ENCODE measurements around the gene TENM3.

TENM3 gene

DNA sequence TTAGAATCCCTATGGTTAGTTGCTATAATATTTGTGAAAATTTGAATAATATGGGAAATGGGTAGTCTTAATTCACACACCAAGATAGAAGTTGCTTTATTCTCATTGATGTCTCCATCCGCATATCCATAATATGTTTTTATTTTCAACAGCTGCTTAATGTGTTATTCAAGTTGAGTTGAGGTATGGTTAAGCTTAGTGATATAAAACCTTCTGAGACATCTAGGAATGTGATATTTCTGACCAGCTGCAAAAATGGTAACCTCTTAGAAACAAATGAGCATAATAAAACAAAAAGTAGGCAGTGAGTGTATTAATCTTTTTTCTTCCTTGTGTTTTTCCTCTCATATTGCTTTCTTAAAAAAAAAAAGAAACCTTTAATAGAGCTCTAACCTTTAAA is 172.9 kb downstream of the TENM3 start:
- Histone ChIP-seq H3K9me3 (ENCODE audit: control insufficient read depth, low read length) (peaks cover 16% of the 10 kb centered on the region), H3K4me1 (ENCODE audit: control insufficient read depth, insufficient read depth, low read length, poor library complexity, severe bottlenecking) (no peaks in the 10 kb centered on the region), H3K36me3 (ENCODE audit: control insufficient read depth, insufficient read depth, low read length) (peaks cover 16% of the 10 kb centered on the region), H3K4me3 (ENCODE audit: extremely low read depth, insufficient read depth, low read length, poor library complexity, severe bottlenecking) (no peak overlapping the region), H3K27ac (ENCODE audit: low read depth, low read length, severe bottlenecking) (no peak overlapping the region)
- no CpG with 5 or more reads among the region's 1 CpG for WGBS, 2 experiments (ENCODE audit: insufficient coverage in 2 of 2)

DNA sequence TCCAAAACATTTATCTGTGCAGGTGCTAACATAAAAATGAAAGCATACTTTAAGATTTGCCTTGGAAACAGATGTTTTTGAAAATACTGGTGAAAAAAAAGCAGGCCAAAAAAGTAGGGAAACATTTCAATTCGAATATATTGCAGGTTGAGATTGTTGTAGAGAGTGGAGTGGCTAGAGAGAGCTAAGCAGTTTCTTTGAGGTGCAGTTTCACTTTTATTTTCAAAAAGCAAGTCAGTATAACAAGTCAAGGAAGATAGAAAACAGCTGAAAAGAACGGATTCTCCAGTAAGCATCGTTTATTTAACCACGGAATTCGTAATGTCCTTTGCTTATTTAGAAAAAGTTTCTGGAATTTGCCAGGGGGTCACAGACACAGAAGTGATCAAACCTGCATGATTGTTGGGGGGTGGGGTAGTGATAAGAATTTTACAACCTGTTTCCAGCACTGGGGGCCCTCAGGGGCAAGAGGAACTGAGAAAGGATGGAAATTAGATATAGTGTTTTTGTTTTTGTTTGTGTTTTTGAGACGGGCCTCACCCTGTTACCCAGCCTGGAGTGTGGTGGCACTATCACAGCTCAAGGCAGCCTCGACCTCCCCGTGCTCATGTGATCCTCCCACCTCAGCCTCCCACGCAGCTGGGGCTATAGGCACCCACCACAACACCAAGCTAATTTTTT is 175.0 kb downstream of the TENM3 start:
- no peak overlapping the region for H3K4me3 ChIP-seq (ENCODE audit: extremely low read depth, insufficient read depth, low read length, poor library complexity, severe bottlenecking)
- H3K9me3 ChIP-seq (ENCODE audit: control insufficient read depth, low read length), result peaks cover 4% of the 10 kb centered on the region
- 78 to 95% methylated on average over 5 to 6 of the region's 9 CpGs for WGBS, 2 experiments (ENCODE audit: insufficient coverage in 2 of 2)
- no peak overlapping the region for H3K27ac ChIP-seq (ENCODE audit: low read depth, low read length, severe bottlenecking)
- H3K4me1 ChIP-seq (ENCODE audit: control insufficient read depth, insufficient read depth, low read length, poor library complexity, severe bottlenecking), result no peaks in the 10 kb centered on the region
- H3K36me3 ChIP-seq (ENCODE audit: control insufficient read depth, insufficient read depth, low read length), result no peaks in the 10 kb centered on the region

DNA sequence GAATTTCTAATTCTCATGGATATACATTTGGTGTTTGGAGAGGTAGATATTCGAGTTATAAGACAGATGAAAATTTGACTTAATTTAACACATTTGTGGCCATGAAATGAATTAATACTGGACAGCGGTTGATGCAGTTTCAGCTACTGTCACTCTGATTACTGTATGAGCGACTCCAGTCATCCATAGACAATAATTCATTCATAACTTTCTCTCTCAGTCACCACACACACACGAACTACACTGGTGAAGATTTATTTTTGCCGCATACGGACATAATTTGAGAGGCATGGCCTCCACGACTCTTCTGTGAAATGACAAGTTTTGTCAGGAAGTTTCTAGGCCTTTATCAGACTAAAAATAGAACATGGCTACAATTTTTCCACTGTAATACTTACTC is 177.0 kb downstream of the TENM3 start:
- Histone ChIP-seq H3K4me3 (ENCODE audit: extremely low read depth, insufficient read depth, low read length, poor library complexity, severe bottlenecking) (no peak overlapping the region), H3K4me1 (ENCODE audit: control insufficient read depth, insufficient read depth, low read length, poor library complexity, severe bottlenecking) (no peaks in the 10 kb centered on the region), H3K27ac (ENCODE audit: low read depth, low read length, severe bottlenecking) (no peak overlapping the region), H3K36me3 (ENCODE audit: control insufficient read depth, insufficient read depth, low read length) (no peaks in the 10 kb centered on the region), H3K9me3 (ENCODE audit: control insufficient read depth, low read length) (no peaks in the 10 kb centered on the region)
- 96 to 98% methylated on average over 4 of the region's 7 CpGs for WGBS, 2 experiments (ENCODE audit: insufficient coverage in 2 of 2)

DNA sequence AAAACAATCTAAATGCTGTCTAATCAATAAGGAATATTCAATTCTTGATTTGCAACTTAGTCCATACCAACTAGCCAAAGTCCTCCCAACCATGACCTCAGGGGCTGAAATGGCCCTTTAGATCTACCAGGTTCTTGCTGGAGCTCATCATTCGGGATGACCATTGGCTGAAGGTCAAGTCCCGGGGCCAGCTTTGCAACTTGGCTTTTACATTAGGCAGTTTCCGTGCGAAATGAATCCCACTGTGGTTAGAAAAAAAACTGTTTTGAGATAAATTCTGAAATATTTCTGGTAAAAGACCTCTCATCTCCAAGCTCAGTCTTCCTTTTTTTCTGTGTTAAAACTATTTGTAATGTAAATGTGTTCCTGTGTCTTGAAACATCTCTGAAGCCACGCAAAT is 178.6 kb downstream of the TENM3 start:
- no peaks in the 10 kb centered on the region for H3K9me3 ChIP-seq (ENCODE audit: control insufficient read depth, low read length)
- H3K4me3 ChIP-seq (ENCODE audit: extremely low read depth, insufficient read depth, low read length, poor library complexity, severe bottlenecking), result no peak overlapping the region
- H3K4me1 ChIP-seq (ENCODE audit: control insufficient read depth, insufficient read depth, low read length, poor library complexity, severe bottlenecking), result no peaks in the 10 kb centered on the region
- 100% methylated on average over 2 to 3 of the region's 5 CpGs for WGBS, 2 experiments (ENCODE audit: insufficient coverage in 2 of 2)
- no peak overlapping the region for H3K27ac ChIP-seq (ENCODE audit: low read depth, low read length, severe bottlenecking)
- no peaks in the 10 kb centered on the region for H3K36me3 ChIP-seq (ENCODE audit: control insufficient read depth, insufficient read depth, low read length)

DNA sequence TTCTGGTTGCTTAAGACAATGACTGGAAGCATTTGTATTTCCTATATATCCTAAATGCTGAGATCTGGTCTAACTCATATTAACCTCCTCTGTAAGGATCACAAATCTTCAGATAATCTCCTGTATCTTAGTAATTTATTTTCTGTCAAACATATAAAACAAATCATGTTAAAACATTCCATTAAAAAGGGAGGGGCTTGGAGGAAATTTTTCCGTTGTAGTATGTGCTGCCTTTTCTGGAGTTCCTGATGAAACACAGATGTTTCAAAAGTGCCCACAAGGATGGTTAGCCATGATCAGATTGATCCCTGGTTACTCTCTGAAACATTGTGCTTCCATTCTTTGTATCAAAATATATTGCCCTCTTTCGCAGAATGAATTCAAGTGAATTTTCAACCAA is 182.1 kb downstream of the TENM3 start:
- Histone ChIP-seq H3K4me1 (ENCODE audit: control insufficient read depth, insufficient read depth, low read length, poor library complexity, severe bottlenecking) (no peaks in the 10 kb centered on the region), H3K36me3 (ENCODE audit: control insufficient read depth, insufficient read depth, low read length) (no peaks in the 10 kb centered on the region), H3K27ac (ENCODE audit: low read depth, low read length, severe bottlenecking) (no peak overlapping the region), H3K9me3 (ENCODE audit: control insufficient read depth, low read length) (no peaks in the 10 kb centered on the region), H3K4me3 (ENCODE audit: extremely low read depth, insufficient read depth, low read length, poor library complexity, severe bottlenecking) (no peak overlapping the region)
- WGBS, 2 experiments (ENCODE audit: insufficient coverage in 2 of 2), result 100% methylated on average over 1 of the region's 2 CpGs

DNA sequence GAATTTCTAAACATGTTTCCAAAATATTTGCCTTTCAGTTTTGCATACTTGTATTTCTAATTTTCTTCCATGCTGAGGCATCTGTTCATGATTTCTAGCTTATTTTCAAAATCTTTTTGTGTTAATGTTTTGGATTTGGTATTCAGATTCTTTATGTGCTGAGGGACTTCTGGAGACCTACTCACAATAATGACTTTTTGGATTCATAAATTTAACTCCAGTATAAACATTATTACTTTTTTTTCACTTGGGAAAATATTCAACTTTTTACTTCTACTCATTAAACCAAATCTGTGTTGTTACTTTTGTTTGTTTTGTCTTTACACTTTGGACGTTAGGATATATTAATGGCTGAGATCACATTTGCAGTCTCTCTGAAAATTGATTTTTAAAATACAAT is 183.7 kb downstream of the TENM3 start:
- H3K27ac ChIP-seq (ENCODE audit: low read depth, low read length, severe bottlenecking), result no peak overlapping the region
- WGBS, 2 experiments (ENCODE audit: insufficient coverage in 2 of 2), result no CpG with 5 or more reads among the region's 1 CpG

DNA sequence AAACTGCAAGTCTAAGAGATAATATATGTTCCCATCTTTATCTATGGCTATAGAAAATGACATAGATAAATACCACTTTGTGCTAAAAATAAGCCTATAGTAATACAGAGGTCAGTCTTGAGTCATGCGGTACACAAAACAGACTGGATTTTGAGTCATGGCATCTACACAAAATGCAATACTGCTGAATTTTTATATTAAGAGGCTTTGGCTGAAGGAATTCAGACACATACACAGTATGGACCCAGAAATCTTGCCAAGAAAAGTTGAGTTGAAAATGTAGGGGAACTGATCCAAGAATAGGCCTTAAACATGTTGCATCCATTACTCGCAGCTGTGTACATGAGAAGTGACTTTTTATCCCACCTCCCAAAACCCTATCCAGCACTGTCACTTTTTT is 184.4 kb downstream of the TENM3 start:
- WGBS, 2 experiments (ENCODE audit: insufficient coverage in 2 of 2), result 100% methylated on average over 1 of the region's 2 CpGs; no CpG with 5 or more reads in 1 of the 2 experiments
- no peak overlapping the region for H3K4me3 ChIP-seq (ENCODE audit: extremely low read depth, insufficient read depth, low read length, poor library complexity, severe bottlenecking)
- H3K9me3 ChIP-seq (ENCODE audit: control insufficient read depth, low read length), result no peaks in the 10 kb centered on the region
- H3K4me1 ChIP-seq (ENCODE audit: control insufficient read depth, insufficient read depth, low read length, poor library complexity, severe bottlenecking), result no peaks in the 10 kb centered on the region
- H3K27ac ChIP-seq (ENCODE audit: low read depth, low read length, severe bottlenecking), result no peak overlapping the region
- no peaks in the 10 kb centered on the region for H3K36me3 ChIP-seq (ENCODE audit: control insufficient read depth, insufficient read depth, low read length)

More for the DNA sequence above, 183.7 kb downstream of the TENM3 start:
- no peaks in the 10 kb centered on the region for H3K9me3 ChIP-seq (ENCODE audit: control insufficient read depth, low read length)
- H3K4me1 ChIP-seq (ENCODE audit: control insufficient read depth, insufficient read depth, low read length, poor library complexity, severe bottlenecking), result no peaks in the 10 kb centered on the region
- H3K4me3 ChIP-seq (ENCODE audit: extremely low read depth, insufficient read depth, low read length, poor library complexity, severe bottlenecking), result no peak overlapping the region
- no peaks in the 10 kb centered on the region for H3K36me3 ChIP-seq (ENCODE audit: control insufficient read depth, insufficient read depth, low read length)

DNA sequence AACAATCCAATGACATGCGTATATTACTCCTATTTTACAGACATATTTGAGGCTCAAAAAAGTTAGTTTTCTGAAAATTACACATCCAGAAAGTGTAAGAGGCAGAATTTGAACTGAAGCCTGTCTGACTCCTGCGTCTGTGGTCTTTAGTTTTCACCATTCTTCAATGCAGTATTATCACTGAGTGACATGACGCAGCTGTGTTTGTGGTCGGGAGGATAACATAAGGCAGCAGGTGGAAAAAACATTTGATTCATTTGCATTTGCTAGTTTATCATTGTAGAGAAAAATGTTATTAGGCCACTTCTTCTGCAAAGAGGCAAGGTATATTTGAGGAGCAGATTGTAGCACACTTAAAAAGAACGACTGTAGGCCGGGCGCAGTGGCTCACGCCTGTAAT is 186.7 kb downstream of the TENM3 start:
- Histone ChIP-seq H3K9me3 (ENCODE audit: control insufficient read depth, low read length) (no peaks in the 10 kb centered on the region), H3K4me1 (ENCODE audit: control insufficient read depth, insufficient read depth, low read length, poor library complexity, severe bottlenecking) (no peaks in the 10 kb centered on the region), H3K4me3 (ENCODE audit: extremely low read depth, insufficient read depth, low read length, poor library complexity, severe bottlenecking) (no peak overlapping the region), H3K36me3 (ENCODE audit: control insufficient read depth, insufficient read depth, low read length) (peaks cover 12% of the 10 kb centered on the region), H3K27ac (ENCODE audit: low read depth, low read length, severe bottlenecking) (no peak overlapping the region)
- 83 to 86% methylated on average over 5 of the region's 8 CpGs for WGBS, 2 experiments (ENCODE audit: insufficient coverage in 2 of 2)

DNA sequence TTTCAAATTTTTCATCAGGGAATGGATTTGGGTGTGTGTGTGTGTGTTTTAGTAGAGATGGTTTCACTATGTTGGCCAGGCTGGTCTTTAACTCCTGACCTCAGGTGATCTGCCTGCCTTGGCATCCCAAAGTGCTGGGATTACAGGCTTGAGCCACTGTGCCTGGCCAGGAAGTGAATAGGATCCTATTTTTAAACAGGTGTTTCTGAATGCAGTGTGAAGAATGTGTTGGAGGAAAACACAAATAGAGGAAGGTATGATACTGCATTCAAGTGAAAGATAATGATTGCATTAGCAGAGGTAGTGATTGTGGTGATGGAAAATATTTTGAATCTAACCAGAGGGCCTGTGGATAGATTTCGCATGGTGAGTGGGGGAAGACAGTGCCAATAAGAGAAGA is 189.6 kb downstream of the TENM3 start:
- WGBS, 2 experiments (ENCODE audit: insufficient coverage in 2 of 2), result 83 to 88% methylated on average over 1 of the region's 1 CpG
- no peak overlapping the region for H3K27ac ChIP-seq (ENCODE audit: low read depth, low read length, severe bottlenecking)
- H3K36me3 ChIP-seq (ENCODE audit: control insufficient read depth, insufficient read depth, low read length), result peaks cover 15% of the 10 kb centered on the region
- H3K9me3 ChIP-seq (ENCODE audit: control insufficient read depth, low read length), result no peaks in the 10 kb centered on the region
- no peaks in the 10 kb centered on the region for H3K4me1 ChIP-seq (ENCODE audit: control insufficient read depth, insufficient read depth, low read length, poor library complexity, severe bottlenecking)
- no peak overlapping the region for H3K4me3 ChIP-seq (ENCODE audit: extremely low read depth, insufficient read depth, low read length, poor library complexity, severe bottlenecking)

DNA sequence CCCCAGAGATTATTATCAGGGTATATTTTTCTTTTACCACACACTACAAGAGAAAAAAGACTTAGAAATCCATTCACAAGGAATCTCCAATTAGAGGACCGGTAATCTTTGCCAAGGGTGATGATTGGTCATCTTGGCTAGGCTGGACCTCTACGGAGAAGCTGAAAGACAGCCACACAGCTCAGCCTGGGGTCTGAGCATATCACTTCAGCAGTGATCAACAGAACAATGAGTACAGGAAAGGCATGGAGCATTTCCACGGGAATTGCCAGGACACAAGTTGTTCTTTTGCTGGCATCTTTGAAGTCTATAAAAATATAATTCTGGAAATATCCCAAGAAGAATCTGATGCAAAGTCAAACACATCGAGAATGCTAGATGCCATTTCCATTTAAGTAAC is 191.5 kb downstream of the TENM3 start:
- 85 to 89% methylated on average over 3 of the region's 4 CpGs for WGBS, 2 experiments (ENCODE audit: insufficient coverage in 2 of 2)
- Histone ChIP-seq H3K4me3 (ENCODE audit: extremely low read depth, insufficient read depth, low read length, poor library complexity, severe bottlenecking) (no peak overlapping the region), H3K36me3 (ENCODE audit: control insufficient read depth, insufficient read depth, low read length) (peaks cover 20% of the 10 kb centered on the region), H3K9me3 (ENCODE audit: control insufficient read depth, low read length) (no peaks in the 10 kb centered on the region), H3K4me1 (ENCODE audit: control insufficient read depth, insufficient read depth, low read length, poor library complexity, severe bottlenecking) (no peaks in the 10 kb centered on the region), H3K27ac (ENCODE audit: low read depth, low read length, severe bottlenecking) (no peak overlapping the region)

DNA sequence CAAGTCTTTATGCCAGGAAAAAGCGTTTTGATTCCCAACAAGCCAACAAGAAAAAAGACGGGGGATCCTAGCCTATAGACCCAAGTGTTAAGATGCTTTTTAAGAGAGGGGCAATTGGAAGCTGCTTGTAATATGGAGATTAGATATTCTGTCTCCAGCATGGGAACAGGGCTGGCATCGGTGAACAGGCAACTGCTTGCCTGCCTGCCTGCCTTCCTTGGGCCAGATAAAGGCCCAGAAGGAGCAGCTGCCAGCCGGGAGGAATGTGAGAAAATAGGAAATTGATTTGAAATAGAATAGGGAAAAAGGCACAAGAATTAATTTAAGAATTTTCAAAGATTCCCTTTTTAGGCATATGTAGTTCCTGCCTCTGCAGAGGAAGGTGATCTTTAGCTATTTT is 192.2 kb downstream of the TENM3 start:
- WGBS, 2 experiments (ENCODE audit: insufficient coverage in 2 of 2), result 91 to 92% methylated on average over 2 to 4 of the region's 4 CpGs
- H3K9me3 ChIP-seq (ENCODE audit: control insufficient read depth, low read length), result no peaks in the 10 kb centered on the region
- peaks cover 23% of the 10 kb centered on the region for H3K36me3 ChIP-seq (ENCODE audit: control insufficient read depth, insufficient read depth, low read length)
- no peak overlapping the region for H3K4me3 ChIP-seq (ENCODE audit: extremely low read depth, insufficient read depth, low read length, poor library complexity, severe bottlenecking)
- no peak overlapping the region for H3K27ac ChIP-seq (ENCODE audit: low read depth, low read length, severe bottlenecking)
- H3K4me1 ChIP-seq (ENCODE audit: control insufficient read depth, insufficient read depth, low read length, poor library complexity, severe bottlenecking), result no peaks in the 10 kb centered on the region

Data from mesodermal cell (in vitro differentiated cells).